LNCaP clone FGC (cell line): ENCODE measurements around the gene DAB2.

Source experiments
- DNase-seq: peaks from one replicate; pipeline ENCODE4 v3.0.0-alpha.2; 2011; ENCODE audit warnings: low read depth
- H3K4me3 ChIP-seq: 2 replicates; pipeline ENCODE4 v1.5.1; 2011; ENCODE audit warnings: mild to moderate bottlenecking, low read depth, low read length, control low read depth
- TF ChIP-seq, protein P1 (sequence below): IDR thresholded peaks from 2 replicates; pipeline ENCODE4 v1.5.1; 2012; ENCODE audit warnings: mild to moderate bottlenecking; ENCODE audit not compliant: control insufficient read depth, insufficient read depth; ENCODE audit errors: extremely low read depth

Gene DAB2

DNA sequence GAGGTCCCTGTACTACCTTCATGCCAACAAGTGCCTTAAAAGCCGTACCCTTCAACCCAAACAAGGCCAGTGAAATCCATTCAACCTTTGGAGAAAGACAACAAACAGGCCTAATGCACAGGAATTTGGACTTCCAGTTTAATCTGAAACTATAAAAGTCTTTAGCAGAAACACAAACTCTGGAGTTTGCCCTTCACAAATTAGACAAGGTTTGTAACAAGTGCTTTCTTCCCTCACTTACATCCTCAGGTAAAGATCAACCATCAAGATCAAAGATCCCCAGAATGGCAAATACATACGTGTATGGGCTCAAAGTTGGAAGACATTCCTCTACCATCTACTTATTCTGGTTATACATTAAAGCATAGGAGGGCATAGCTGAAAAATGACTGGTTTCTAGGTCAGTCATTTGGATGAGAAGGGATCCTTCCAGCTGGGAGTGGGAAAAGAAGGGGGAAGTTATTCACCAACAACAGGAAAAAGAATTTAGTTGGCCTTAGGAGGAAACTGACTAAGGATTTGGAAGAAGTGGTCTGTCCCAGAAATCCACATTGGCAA is 2.0 kb downstream of the DAB2 start:
- DNase-seq = no peak
- no peak overlapping the region for H3K4me3 ChIP-seq
- TF ChIP-seq, protein P1, sequence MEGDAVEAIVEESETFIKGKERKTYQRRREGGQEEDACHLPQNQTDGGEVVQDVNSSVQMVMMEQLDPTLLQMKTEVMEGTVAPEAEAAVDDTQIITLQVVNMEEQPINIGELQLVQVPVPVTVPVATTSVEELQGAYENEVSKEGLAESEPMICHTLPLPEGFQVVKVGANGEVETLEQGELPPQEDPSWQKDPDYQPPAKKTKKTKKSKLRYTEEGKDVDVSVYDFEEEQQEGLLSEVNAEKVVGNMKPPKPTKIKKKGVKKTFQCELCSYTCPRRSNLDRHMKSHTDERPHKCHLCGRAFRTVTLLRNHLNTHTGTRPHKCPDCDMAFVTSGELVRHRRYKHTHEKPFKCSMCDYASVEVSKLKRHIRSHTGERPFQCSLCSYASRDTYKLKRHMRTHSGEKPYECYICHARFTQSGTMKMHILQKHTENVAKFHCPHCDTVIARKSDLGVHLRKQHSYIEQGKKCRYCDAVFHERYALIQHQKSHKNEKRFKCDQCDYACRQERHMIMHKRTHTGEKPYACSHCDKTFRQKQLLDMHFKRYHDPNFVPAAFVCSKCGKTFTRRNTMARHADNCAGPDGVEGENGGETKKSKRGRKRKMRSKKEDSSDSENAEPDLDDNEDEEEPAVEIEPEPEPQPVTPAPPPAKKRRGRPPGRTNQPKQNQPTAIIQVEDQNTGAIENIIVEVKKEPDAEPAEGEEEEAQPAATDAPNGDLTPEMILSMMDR = no peak

GRCh38 chr5:39422036-39422606 is 2.7 kb downstream of the DAB2 start:
- H3K4me3 ChIP-seq = no peak overlapping the region
- no peak for DNase-seq
- TF ChIP-seq, protein P1 = no peak

- TF ChIP-seq, protein P1 = no peak
- no peak overlapping the region for H3K4me3 ChIP-seq
- DNase-seq = no peak
Measured at GRCh38 chr5:39420482-39421145, 4.2 kb downstream of the DAB2 start.

GRCh38 chr5:39419796-39420195 is 5.0 kb downstream of the DAB2 start:
- H3K4me3 ChIP-seq = no peak overlapping the region
- TF ChIP-seq, protein P1 = no peak
- DNase-seq = no peak

DNA sequence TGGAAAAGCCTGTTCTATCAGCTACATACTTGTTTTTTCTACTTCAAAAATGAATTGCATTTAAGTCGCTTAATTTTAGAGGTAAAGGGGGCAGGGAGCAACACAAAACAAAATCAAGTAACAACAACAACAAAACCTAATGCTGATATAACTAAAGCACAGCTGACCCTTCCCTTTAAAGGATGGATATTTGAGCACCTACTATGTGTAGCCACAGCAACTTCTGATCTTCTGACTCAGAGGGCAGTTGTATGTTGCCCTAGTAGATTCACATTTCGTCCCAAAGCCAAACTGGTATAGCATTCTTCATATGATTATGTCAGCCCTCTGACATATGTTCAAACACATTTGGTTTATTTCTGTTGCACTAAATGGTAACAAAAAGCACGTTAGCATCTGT is 6.8 kb downstream of the DAB2 start:
- H3K4me3 ChIP-seq = no peak overlapping the region
- TF ChIP-seq, protein P1 = no peak
- no peak for DNase-seq

DNA sequence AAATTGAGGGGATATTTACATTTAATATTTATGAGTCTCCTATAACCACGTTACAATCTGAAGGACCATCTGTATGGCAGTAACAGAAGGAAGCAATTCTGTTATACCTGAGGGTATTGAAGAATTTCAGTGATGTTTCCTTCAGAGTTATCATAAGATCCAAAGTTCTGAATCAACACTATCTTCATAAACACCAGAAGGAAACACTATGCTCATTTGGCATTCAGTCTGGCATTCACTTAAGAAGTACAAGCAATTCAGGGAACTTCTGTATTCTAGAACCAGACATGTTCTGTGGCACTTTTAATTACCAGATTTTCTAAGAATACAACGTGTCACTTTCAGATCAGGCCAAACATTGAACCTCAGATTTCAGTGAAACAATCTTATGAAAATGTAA is 9.6 kb downstream of the DAB2 start:
- H3K4me3 ChIP-seq = no peak overlapping the region
- TF ChIP-seq, protein P1 = no peak
- DNase-seq = no peak

DNA sequence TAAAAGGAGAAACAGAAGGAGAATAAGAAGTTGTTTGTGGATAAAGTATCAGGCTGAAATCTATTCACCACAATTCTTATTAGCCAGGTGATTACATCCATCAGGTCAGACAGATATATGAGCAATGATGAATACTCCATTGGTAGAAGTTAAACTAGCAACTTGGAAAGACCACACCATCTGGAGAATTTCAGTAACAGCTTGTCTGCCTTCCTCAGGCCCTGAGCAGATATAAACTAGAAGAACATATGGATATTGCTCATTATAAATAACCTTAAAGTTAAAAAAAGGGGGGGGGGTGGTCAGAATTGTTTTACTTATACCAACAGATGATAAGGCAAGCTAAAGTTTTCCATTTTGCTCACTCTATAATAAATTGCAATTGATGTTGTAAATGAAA is 10.4 kb downstream of the DAB2 start:
- TF ChIP-seq, protein P1 = no peak
- no peak for DNase-seq

More for the DNA sequence above, 10.4 kb downstream of the DAB2 start:
- H3K4me3 ChIP-seq = no peak overlapping the region
